Panc1 (cell line): ENCODE measurements around the gene DMP1.

Experiments
- POLR2AphosphoS5 ChIP-seq: IDR thresholded peaks from 2 replicates; pipeline ENCODE4 v1.6.1; 2012; ENCODE audit warnings: mild to moderate bottlenecking, low read depth, low read length, moderate library complexity
- SIN3A ChIP-seq: IDR thresholded peaks from 2 replicates; pipeline ENCODE4 v1.6.1; 2012; ENCODE audit warnings: low read depth, mild to moderate bottlenecking, low read length, moderate library complexity, borderline replicate concordance; ENCODE audit not compliant: insufficient read depth
- TF ChIP-seq, protein P1 (sequence below): fragments of 450-650 bp; IDR thresholded peaks from 2 replicates; pipeline ENCODE4 v1.5.1; 2017; ENCODE audit warnings: mild to moderate bottlenecking

DNA sequence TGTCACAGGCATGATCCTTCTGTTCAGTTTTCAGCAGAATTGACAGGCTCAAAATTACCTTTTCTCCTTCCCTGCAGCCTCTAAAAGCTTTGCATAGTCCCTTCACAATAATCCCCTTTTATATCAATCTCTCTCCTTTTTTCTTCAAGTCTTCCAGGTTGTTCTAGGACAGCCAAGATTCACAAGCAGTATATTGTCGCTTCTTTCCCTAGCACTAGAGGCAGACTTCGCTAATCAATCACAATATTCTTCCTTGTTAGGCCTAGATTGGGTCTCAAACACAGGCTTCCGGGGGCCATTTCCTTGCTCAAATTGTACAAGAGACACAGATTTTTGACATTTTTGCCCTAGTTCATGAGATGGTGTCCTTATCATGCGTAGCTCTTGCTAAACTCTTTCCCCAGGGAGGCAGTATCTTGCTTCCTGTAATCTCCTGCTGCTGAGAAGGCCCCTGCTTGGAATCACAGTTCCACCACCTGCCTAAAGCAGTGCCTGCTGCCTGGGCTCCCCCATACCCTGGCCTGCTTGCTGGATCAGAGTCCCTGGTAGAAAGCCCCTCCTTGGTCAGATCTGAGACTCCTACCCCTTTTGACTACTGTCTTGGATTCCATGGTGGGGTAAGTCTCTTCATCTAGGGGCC lies 57.3 kb downstream of the DMP1 start:
- TF ChIP-seq, protein P1, sequence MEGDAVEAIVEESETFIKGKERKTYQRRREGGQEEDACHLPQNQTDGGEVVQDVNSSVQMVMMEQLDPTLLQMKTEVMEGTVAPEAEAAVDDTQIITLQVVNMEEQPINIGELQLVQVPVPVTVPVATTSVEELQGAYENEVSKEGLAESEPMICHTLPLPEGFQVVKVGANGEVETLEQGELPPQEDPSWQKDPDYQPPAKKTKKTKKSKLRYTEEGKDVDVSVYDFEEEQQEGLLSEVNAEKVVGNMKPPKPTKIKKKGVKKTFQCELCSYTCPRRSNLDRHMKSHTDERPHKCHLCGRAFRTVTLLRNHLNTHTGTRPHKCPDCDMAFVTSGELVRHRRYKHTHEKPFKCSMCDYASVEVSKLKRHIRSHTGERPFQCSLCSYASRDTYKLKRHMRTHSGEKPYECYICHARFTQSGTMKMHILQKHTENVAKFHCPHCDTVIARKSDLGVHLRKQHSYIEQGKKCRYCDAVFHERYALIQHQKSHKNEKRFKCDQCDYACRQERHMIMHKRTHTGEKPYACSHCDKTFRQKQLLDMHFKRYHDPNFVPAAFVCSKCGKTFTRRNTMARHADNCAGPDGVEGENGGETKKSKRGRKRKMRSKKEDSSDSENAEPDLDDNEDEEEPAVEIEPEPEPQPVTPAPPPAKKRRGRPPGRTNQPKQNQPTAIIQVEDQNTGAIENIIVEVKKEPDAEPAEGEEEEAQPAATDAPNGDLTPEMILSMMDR = no peak
- TF ChIP-seq POLR2AphosphoS5 (no peak), SIN3A (no peak)
